SK-N-MC (cell line): ENCODE data around the gene YBEY.

Source experiments
- EZH2 ChIP-seq: fragments of 200-600 bp; sonication (generic); IDR thresholded peaks from one replicate; pipeline ENCODE4 v1.6.1; 2017; ENCODE audit warnings: antibody characterized with exemption
- POLR2AphosphoS5 ChIP-seq: IDR thresholded peaks from 2 replicates; pipeline ENCODE4 v1.6.1; 2012; ENCODE audit warnings: mild to moderate bottlenecking, low read depth, low read length, borderline replicate concordance

- TF ChIP-seq POLR2AphosphoS5 (no peak), EZH2 (no peak)
Measured at GRCh38 chr21:46285206-46285661, 908 bp upstream of the YBEY start, which contains the start of gene MCM3AP.
